GM12875 (cell line): ENCODE results near the gene CLIC6.

ENCODE experiments used
- H3K4me3 ChIP-seq: one replicate; pipeline ENCODE4 v1.5.1; 2011; ENCODE audit warnings: low read depth, low read length, control low read depth
- CTCF ChIP-seq: IDR thresholded peaks from 2 replicates; pipeline ENCODE4 v1.5.1; 2011; ENCODE audit warnings: low read depth, mild to moderate bottlenecking, control low read depth, inconsistent platforms, low read length, moderate library complexity, borderline replicate concordance; ENCODE audit not compliant: insufficient read depth

CLIC6 gene

GRCh38 chr21:34700605-34701004, 31.8 kb downstream of the CLIC6 start:
- H3K4me3 ChIP-seq, result no peak overlapping the region
- no peak for TF ChIP-seq CTCF

GRCh38 chr21:34701726-34702125, 32.9 kb downstream of the CLIC6 start:
- H3K4me3 ChIP-seq, result no peak overlapping the region
- no peak for TF ChIP-seq CTCF

DNA sequence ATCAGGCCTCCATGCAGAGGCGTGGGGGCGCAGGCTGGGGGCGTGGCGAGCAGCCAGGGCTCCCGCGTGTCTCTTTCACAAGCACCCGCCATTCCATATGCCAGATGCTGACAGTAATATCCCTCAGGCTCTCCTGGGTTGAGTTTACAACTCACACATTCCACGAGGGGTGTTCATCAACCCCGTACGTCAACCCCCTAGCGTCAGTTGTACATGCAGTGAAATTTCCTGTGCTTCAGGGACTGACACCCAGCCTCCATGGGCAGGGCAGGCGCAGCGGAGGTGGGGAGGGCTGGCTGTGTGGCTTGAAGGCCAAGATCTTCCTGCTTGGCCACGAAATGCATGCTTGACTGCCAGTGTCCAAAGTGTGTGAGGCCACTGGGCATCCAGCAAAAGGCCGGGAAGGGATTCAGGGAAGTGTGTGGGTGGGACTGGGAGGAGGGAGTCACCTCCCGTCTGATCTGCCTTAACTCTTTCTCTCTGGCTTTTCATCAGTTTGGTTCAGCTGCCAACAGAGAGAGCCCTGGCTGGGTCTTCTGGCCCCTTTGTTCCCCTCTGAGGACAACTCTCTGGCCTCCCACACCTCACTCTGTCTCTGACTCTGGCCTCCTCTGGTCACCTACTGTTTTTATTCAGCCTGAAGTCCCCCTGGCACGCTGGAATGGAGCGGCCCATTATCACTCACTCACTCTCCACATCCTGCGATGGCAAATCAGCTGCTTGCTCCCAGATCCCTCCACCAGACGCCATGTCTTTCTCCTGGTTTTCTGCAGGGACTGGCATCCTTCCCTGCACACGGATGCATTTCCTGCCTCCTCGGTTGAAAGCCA, 33.8 kb downstream of the CLIC6 start:
- no peak overlapping the region for H3K4me3 ChIP-seq
- no peak for TF ChIP-seq CTCF

- TF ChIP-seq CTCF, result no peak
- H3K4me3 ChIP-seq, result no peak overlapping the region
These were observed 34.8 kb downstream of the CLIC6 start for GRCh38 chr21:34703571-34703970.

DNA sequence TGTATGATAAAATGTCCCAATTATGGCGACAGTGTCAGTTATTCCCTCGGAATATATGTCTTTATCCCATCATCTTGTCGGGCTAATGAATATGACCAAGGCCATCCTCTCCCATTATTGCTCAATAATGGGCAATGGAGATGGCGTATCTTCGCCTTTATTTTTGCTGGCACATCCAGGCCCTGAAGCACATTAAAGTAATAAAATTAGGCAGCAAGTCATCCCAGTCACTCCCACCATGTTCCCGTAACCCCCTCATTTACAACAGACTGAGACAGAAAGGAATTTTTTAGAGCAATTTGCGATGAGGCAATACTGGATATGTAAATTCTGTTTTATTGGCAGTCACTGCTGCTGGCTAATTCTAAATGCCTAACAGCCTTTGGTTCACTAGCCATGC, 35.3 kb downstream of the CLIC6 start:
- no peak for TF ChIP-seq CTCF
- H3K4me3 ChIP-seq, result no peak overlapping the region

GRCh38 chr21:34705011-34705410, 36.2 kb downstream of the CLIC6 start:
- no peak overlapping the region for H3K4me3 ChIP-seq
- no peak for TF ChIP-seq CTCF

DNA sequence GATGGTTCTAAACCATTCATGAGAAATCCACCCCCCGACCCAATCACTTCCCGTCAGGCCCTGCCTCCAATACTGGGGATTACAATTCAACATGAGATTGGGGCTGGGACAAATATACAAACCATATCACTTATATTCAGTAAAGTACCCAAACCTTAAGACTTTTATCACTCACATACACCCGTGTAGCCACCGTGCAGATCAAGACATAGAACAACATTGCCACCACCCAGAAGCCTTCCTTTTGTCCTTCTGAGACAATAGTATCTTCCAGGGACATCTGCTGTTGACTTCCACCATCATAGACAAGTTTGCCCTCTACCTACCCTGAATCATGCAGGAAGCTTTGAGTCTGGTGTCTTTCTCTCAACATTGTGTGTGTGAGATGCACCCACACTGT, 37.5 kb downstream of the CLIC6 start:
- TF ChIP-seq CTCF, result no peak
- H3K4me3 ChIP-seq, result no peak overlapping the region
